MM.1S (cell line): ENCODE results near the gene COPZ2.
"Not testable (repeated sequence)": the region's sequence is repeated elsewhere in the genome, so short reads cannot be mapped to it uniquely, and the experiment has no call there.

Experiments used
- EZH2 ChIP-seq: fragments of 300-600 bp; sonication (generic); optimal IDR thresholded peaks from 2 replicates; pipeline ENCODE3; 2017; ENCODE audit warnings: low read depth, mild to moderate bottlenecking, antibody characterized with exemption, low read length, mixed read lengths
- EZH2phosphoT487 ChIP-seq: fragments of 300-600 bp; sonication (generic); IDR thresholded peaks from 2 replicates; pipeline ENCODE4 v1.6.1; 2018; ENCODE audit warnings: antibody characterized with exemption, low read length
- TF ChIP-seq, protein P1 (sequence below): fragments of 300-600 bp; sonication (generic); IDR thresholded peaks from 2 replicates; pipeline ENCODE4 v1.5.1; 2016; ENCODE audit warnings: antibody characterized with exemption, low read length, mixed read lengths

- TF ChIP-seq EZH2, EZH2phosphoT487: not testable (repeated sequence)
- TF ChIP-seq, protein P1, sequence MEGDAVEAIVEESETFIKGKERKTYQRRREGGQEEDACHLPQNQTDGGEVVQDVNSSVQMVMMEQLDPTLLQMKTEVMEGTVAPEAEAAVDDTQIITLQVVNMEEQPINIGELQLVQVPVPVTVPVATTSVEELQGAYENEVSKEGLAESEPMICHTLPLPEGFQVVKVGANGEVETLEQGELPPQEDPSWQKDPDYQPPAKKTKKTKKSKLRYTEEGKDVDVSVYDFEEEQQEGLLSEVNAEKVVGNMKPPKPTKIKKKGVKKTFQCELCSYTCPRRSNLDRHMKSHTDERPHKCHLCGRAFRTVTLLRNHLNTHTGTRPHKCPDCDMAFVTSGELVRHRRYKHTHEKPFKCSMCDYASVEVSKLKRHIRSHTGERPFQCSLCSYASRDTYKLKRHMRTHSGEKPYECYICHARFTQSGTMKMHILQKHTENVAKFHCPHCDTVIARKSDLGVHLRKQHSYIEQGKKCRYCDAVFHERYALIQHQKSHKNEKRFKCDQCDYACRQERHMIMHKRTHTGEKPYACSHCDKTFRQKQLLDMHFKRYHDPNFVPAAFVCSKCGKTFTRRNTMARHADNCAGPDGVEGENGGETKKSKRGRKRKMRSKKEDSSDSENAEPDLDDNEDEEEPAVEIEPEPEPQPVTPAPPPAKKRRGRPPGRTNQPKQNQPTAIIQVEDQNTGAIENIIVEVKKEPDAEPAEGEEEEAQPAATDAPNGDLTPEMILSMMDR: not testable (repeated sequence)
These were observed 49.2 kb downstream of the COPZ2 start for GRCh38 chr17:47988445-47988844.
